ENCODE results near the gene CYP2A7.
"Not testable (repeated sequence)": the region's sequence is repeated elsewhere in the genome, so short reads cannot be mapped to it uniquely, and the experiment has no call there.

The CYP2A7 gene

DNA sequence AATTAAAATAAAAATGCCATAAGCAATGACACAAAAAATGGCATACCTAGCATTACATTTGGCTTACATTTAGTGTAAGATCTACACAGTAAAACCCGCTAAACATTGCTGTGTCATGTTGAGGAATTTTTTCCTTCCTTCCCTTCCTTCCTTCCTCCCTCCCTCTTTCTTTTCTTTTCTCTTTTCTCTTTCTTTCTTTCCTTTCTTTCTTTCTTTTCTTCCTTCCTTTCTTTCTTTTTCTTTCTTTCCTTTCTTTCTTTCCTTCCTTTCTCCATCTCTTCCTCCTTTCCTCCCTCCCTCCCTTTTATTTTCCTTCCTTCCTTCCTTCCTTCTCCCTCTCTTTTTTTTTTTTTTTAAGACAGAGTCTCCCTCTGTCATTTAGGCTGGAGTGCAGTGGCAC is 43.6 kb downstream of the CYP2A7 start:
- DNase-seq = not testable (repeated sequence)

DNA sequence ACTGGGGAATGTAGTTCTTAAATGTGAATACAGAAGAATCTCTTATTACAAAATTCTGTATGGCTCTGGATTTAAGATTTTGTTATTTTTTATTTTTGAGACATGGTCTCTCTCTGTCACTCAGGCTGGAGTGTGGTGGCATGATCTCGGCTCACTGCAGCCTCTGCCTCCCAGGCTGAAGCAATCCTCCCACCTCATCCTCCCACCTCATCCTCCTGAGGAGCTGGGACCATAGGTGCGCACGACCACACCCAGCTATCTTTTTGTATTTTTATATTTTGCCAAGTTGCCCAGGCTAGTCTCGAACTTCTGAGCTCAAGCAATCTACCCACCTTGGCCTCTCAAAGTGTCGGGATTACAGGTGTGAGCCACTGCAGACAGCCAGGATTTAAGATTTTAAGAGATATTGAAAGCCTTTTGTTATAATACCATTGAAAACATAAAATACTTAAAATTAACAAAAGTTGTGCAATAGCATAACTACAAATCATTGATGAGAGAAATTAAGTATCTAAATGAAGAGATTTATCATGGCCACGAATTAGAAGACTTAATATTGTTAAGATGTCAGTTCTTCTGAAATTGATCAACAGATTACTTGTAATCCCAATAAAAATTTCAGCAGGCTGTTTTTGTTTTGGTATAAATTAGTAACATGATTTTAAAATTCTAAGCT is 45.1 kb downstream of the CYP2A7 start:
- DNase-seq = no peak

DNA sequence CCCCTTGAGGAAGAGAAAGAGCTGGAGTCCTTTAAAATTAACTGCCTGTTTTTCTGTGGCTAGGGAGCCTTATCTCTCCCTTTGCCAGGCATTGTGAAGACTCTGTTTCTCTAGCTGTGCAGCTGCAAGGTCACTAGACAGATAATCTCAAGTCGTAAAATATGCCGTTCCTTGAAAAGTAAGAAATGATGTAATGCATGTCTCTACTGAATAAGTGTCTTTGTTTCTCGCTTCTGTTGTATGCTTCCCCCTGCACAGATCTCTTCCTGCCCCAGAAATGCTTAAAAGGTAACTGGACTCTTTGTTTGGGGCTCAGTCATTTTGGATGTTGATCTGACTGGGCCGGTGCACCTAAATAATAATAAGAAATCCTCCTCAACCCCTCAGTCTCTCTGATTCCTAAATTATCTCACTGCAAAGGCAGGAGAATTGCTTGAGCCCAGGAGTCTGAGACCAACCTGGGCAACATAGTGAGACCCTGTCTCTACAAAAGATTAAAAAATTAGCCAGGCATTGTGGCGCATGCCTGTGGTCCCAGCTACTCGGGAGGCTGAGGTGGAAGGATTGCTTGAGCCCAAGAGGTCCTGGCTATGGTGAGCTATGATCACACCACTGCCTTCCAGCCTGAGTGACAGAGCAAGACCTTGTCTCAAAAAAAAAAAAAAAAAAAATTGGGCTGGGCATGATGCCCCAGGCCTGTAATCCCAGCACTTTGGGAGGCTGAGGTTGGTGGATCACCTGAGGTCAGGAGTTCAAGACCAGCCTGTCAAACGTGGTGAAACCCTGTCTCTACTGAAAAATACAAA is 48.1 kb downstream of the CYP2A7 start:
- not testable (repeated sequence) for DNase-seq

DNA sequence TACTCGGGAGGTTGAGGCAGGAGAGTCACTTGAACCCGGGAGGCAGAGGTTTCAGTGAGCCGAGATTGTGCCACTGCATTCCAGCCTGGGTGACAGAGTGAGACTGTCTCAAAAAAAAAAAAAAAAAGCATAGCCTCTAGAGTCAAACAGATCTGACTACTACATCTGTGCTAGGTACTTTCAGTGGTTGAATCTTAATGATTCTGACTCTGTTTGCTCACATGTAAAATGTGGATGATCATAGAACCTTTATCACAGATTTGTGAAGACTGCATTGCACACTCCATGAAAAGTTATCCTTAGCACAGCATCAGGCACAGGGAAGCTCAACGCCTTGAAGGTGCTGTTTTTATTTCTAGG is 49.6 kb downstream of the CYP2A7 start:
- DNase-seq = not testable (repeated sequence)

DNA sequence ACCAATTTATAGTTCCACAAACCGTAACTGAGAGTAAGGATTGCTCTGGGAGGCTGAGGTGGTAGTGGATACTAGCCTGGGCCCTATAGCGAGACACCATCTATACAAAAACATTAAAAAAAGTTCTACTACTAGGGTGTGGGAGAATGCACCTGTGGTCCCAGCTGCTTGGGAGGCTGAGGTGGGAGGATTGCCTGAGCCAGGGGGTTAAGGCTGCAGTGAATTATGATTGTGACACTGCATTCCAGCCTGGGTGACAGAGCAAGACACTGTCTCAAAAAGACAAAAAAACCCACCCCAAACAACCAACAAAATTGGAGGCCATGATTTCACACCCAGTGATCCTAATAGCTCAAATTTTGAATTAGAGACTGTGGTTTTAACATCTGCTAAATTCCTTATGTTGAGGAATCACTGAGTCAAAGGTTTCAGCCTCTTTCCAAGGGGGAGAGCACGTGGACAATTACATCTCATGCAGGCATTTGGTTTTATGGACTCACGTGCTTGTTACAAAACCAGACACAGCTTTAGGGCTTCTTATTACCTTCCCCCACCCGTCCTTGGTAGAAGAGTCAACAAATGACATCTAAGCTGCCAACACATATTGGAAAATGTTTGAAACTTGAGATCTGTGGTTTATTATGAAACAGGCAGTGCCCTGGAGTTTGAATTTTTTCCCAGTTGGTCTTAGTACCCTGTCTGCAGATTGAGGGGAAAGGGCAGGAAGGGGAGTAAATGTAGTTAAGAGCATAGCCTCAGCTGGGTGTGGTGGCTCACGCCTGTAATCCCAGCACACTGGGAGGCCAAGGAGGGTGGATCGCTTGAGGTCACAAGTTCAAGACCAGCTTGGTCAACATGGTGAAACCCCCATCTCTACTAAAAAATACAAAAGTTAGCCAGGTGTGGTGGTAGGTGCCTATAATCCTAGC is 50.3 kb downstream of the CYP2A7 start:
- no peak for DNase-seq

DNA sequence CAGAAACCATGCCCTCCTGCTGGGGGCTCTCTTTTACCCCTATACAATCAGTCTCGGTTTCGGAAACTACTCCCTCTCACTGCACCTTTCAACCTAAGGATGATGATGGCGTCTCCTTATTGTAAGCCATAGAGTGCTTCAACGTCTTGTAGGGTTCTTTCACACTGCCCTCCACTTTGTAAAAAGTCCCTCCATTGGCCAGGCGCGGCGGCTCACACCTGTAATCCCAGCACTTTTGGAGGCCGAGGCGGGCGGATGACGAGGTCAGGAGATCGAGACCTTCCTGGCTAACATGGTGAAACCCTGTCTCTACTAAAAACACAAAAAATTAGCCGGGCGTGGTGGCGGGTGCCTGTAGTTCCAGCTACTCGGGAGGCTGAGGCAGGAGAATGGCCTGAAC is 51.3 kb downstream of the CYP2A7 start:
- not testable (repeated sequence) for DNase-seq

GRCh38 chr19:40829205-40829604 is 52.8 kb downstream of the CYP2A7 start:
- DNase-seq = no peak

GRCh38 chr19:40827386-40828247 is 54.4 kb downstream of the CYP2A7 start:
- no peak for DNase-seq

- DNase-seq = not testable (repeated sequence)
Measured at GRCh38 chr19:40826699-40827385, 55.2 kb downstream of the CYP2A7 start.

DNA sequence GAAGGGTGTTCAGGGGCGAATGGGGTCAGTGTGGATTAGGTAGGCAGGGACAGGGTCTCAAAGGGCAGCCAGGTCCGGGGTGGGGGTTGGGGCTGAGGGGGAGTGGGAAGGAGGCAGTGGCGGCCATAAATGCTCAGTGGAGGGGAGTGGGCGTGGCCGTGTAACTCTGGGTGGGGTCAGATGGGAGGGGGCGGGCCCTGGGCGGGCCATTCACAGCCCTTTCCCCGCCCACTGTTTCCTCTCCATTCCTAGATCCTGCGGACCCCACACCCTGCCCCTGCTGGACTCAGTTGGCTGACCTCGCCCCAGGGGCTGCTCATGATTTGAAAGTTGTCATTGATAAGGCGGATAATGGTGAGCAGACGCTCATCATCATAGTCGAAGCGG is 55.7 kb downstream of the CYP2A7 start:
- DNase-seq = not testable (repeated sequence)

- DNase-seq = not testable (repeated sequence)
Measured at GRCh38 chr19:40825460-40826095, 56.5 kb downstream of the CYP2A7 start.

Data from NCI-H1092 treated with DMSO at 0.1 percent for 48 hours (cell line).